Thoracic aorta (tissue), 2 donors: ENCODE data around the gene SLC16A8. TPM values are rescaled to one million over a fixed set of nuclear protein-coding genes. Genes with fewer than 3 reads are reported as not detected.

ENCODE experiments used
- ATAC-seq: fragments of 150-250 bp; one replicate; pipeline ENCODE4 v1.8.0; 2017; ENCODE audit warnings: low read depth; ENCODE audit not compliant: insufficient number of reproducible peaks, low FRiP score
- DNase-seq: peaks from one replicate; pipeline ENCODE4 v3.0.0-alpha.2; 2020; ENCODE audit warnings: low spot score
- H3K27ac ChIP-seq, 2 donors: fragments of 200-600 bp; sonication (generic); 1 replicate in 1 of 2; 2 replicates in 1 of 2; pipeline ENCODE4 v1.5.1; 2016; ENCODE audit warnings: mild to moderate bottlenecking in 2 of 2, moderate library complexity in 2 of 2
- H3K27me3 ChIP-seq: fragments of 200-600 bp; sonication (generic); replicated peaks from 2 replicates; pipeline ENCODE4 v1.6.0; 2016; ENCODE audit warnings: mild to moderate bottlenecking; ENCODE audit not compliant: insufficient read depth
- H3K36me3 ChIP-seq: fragments of 200-600 bp; sonication (generic); one replicate; pipeline ENCODE4 v1.5.1; 2016
- H3K4me1 ChIP-seq, 2 donors: fragments of 200-600 bp; sonication (generic); 1 replicate in 1 of 2; 2 replicates in 1 of 2; pipeline versions ENCODE4 v1.5.1 to v1.6.0; 2016; ENCODE audit warnings: low read depth in 2 of 2, mild to moderate bottlenecking in 1 of 2; ENCODE audit not compliant: control insufficient read depth in 1 of 2
- H3K4me3 ChIP-seq: fragments of 200-600 bp; sonication (generic); 2 replicates; pipeline ENCODE4 v1.5.1; 2016; ENCODE audit warnings: mild to moderate bottlenecking
- H3K9me3 ChIP-seq: fragments of 200-600 bp; sonication (generic); 2 replicates; pipeline ENCODE4 v1.5.1; 2016
- CTCF ChIP-seq: fragments of 200-600 bp; sonication (generic); IDR thresholded peaks from one replicate; pipeline ENCODE4 v1.5.1; 2019; ENCODE audit warnings: antibody characterized with exemption
- total RNA-seq, 2 donors: library from RNA; depleted of rRNA; stranded (reverse); fragments of >200 nt; gene quantifications; one replicate each; pipeline versions ENCODE4 v1.1.0 to v1.2.3, GENCODE V29; 2016

Gene SLC16A8
- total RNA-seq, 2 donors from 2014 or later: 1.2 to 1.5 TPM

GRCh38 chr22:38035530-38035885 lies 48.5 kb downstream of the SLC16A8 start:
- Histone ChIP-seq H3K36me3 (no peaks in the 10 kb centered on the region), H3K27me3 (no peaks in the 10 kb centered on the region), H3K4me1 (peaks cover 15 to 35% of the 10 kb centered on the region in 2 donors), H3K9me3 (no peaks in the 10 kb centered on the region), H3K4me3 (no peak overlapping the region), H3K27ac (no peak overlapping the region)
- no peak for TF ChIP-seq CTCF
- ATAC-seq (no peak), DNase-seq (no peak)

GRCh38 chr22:38034884-38035529 lies 49.0 kb downstream of the SLC16A8 start:
- H3K9me3 ChIP-seq: no peaks in the 10 kb centered on the region
- H3K4me3 ChIP-seq: no peak overlapping the region
- H3K36me3 ChIP-seq: no peaks in the 10 kb centered on the region
- DNase-seq (no peak), ATAC-seq (no peak)
- TF ChIP-seq CTCF: no peak
- H3K27me3 ChIP-seq: no peaks in the 10 kb centered on the region
- peaks cover 15 to 35% of the 10 kb centered on the region in 2 donors for H3K4me1 ChIP-seq
- no peak overlapping the region for H3K27ac ChIP-seq

GRCh38 chr22:38034278-38034882 lies 49.6 kb downstream of the SLC16A8 start:
- peak overlapping the region; percentile 24 to 28 for H3K27ac ChIP-seq
- no peak for TF ChIP-seq CTCF

GRCh38 chr22:38033522-38034277 lies 50.3 kb downstream of the SLC16A8 start:
- no peak for ATAC-seq

More at GRCh38 chr22:38034278-38034882, 49.6 kb downstream of the SLC16A8 start:
- peak overlapping the region; percentile 30 for H3K4me3 ChIP-seq
- no peaks in the 10 kb centered on the region for H3K9me3 ChIP-seq
- DNase-seq (peak; percentile 57), ATAC-seq (peak; percentile 21)
- H3K27me3 ChIP-seq: no peaks in the 10 kb centered on the region
- H3K36me3 ChIP-seq: no peaks in the 10 kb centered on the region
- H3K4me1 ChIP-seq: peaks cover 15 to 29% of the 10 kb centered on the region in 2 donors

More at GRCh38 chr22:38033522-38034277, 50.3 kb downstream of the SLC16A8 start:
- TF ChIP-seq CTCF: no peak
- no peak for DNase-seq
- no peaks in the 10 kb centered on the region for H3K36me3 ChIP-seq
- H3K27ac ChIP-seq: peak overlapping the region; percentile 24 to 28
- H3K4me3 ChIP-seq: no peak overlapping the region
- no peaks in the 10 kb centered on the region for H3K9me3 ChIP-seq
- H3K27me3 ChIP-seq: no peaks in the 10 kb centered on the region
- peaks cover 15 to 22% of the 10 kb centered on the region in 2 donors for H3K4me1 ChIP-seq
